Measurements from ENCODE around the gene MPP3.

The MPP3 gene

GRCh38 chr17:43767053-43767712, 65.8 kb downstream of the MPP3 start:
- no peaks in the 10 kb centered on the region for H3K4me1 Mint-ChIP-seq
- H3K27me3 Mint-ChIP-seq, result no peaks in the 10 kb centered on the region
- no peak overlapping the region for H3K4me3 Mint-ChIP-seq
- no peaks in the 10 kb centered on the region for H3K9me3 Mint-ChIP-seq
- peaks cover 5% of the 10 kb centered on the region for H3K36me3 Mint-ChIP-seq
- H3K27ac Mint-ChIP-seq, result no peak overlapping the region

DNA sequence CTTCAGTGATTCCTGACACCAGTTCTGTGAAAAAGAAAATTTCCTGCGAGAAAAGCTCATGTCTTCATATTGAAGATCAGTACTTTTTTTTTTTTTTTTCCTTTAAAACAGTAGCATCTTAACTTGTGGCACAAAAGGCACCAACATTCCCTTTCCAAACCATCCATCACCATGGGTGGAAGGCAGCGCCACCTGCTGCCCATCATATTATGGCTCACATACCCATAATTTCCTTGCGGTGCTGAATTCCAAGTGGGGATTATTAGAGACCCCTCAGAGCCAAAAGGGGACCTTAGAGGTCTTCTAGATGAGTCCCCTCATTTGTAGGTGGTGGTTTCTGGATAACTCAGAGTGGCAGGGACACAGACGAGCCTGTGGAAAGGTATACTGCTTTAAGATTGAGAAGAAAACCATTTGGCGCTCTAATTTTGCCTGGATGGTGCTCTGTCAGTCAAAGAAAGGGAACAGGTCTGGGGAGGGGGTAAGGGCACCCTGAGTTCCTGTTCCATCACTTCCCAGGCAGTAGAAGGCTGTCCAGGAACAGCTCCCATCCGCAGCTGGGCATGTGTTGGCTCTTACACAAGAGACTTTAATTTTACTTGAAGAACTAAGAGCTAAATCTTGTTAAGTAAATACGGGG, 66.4 kb downstream of the MPP3 start:
- no peak overlapping the region for H3K27ac Mint-ChIP-seq
- no peaks in the 10 kb centered on the region for H3K4me1 Mint-ChIP-seq
- no peaks in the 10 kb centered on the region for H3K9me3 Mint-ChIP-seq
- H3K4me3 Mint-ChIP-seq, result no peak overlapping the region
- no peaks in the 10 kb centered on the region for H3K27me3 Mint-ChIP-seq
- peaks cover 5% of the 10 kb centered on the region for H3K36me3 Mint-ChIP-seq

GRCh38 chr17:43760254-43760852, 72.6 kb downstream of the MPP3 start:
- H3K36me3 Mint-ChIP-seq, result no peaks in the 10 kb centered on the region
- H3K27me3 Mint-ChIP-seq, result peaks cover 12% of the 10 kb centered on the region
- H3K27ac Mint-ChIP-seq, result no peak overlapping the region
- no peak overlapping the region for H3K4me3 Mint-ChIP-seq
- H3K9me3 Mint-ChIP-seq, result no peaks in the 10 kb centered on the region
- no peaks in the 10 kb centered on the region for H3K4me1 Mint-ChIP-seq

- Mint-ChIP-seq H3K36me3 (no peaks in the 10 kb centered on the region), H3K4me3 (no peak overlapping the region), H3K9me3 (no peaks in the 10 kb centered on the region), H3K27me3 (peaks cover 12% of the 10 kb centered on the region), H3K27ac (no peak overlapping the region), H3K4me1 (no peaks in the 10 kb centered on the region)
Observed at GRCh38 chr17:43759836-43760235, 73.1 kb downstream of the MPP3 start.

DNA sequence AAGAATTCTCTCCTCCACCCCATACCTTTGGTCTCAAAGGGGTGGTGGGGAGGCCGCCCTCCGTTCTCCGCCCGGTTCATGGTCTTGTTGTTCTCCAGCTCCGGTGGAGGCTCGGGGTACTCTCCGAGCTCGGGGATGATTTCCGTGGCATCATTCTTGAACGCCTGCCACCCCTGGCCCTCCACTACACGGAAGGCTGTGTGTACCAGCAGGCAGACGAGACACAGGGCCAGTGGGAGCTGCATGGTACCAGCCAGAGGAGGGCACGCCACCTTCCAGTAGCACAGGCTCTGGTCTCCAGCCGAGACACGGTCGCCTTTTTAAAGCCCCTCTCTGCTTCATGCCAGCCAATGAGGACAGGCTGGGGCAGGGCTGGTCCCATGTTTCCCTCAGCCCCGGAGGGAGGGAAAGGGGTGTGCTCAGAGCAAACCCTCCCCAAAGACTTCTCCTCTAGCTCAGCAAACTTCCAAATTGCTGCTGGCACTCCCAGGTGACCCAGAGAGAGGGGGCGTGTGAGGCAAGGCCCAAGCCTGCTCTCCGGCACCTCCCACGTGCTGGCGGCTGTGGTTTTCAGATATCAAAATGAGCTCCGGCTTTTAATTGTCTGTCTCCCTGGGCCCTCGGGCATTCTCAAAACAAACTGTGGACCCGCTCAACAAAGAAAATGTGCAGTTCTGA, 74.3 kb downstream of the MPP3 start, which contains the start of gene SOST:
Gene SOST, minus strand, starts transcription at position 295 of the 678 bp plus-strand sequence. Its CDS starts 50 bp downstream, at position 245.
- no peak within 1 kb of the TSS for H3K27ac Mint-ChIP-seq
- H3K4me3 Mint-ChIP-seq, result no peak within 1 kb of the TSS
- H3K36me3 Mint-ChIP-seq, result no peaks in the 10 kb centered on the region
- H3K9me3 Mint-ChIP-seq, result no peaks in the 10 kb centered on the region
- H3K27me3 Mint-ChIP-seq, result peaks cover 14% of the 10 kb centered on the region
- no peaks in the 10 kb centered on the region for H3K4me1 Mint-ChIP-seq

GRCh38 chr17:43758086-43758485, 74.9 kb downstream of the MPP3 start:
- H3K4me1 Mint-ChIP-seq, result no peaks in the 10 kb centered on the region
- H3K36me3 Mint-ChIP-seq, result no peaks in the 10 kb centered on the region
- no peaks in the 10 kb centered on the region for H3K9me3 Mint-ChIP-seq
- no peak overlapping the region for H3K27ac Mint-ChIP-seq
- peaks cover 17% of the 10 kb centered on the region for H3K27me3 Mint-ChIP-seq
- H3K4me3 Mint-ChIP-seq, result no peak overlapping the region

DNA sequence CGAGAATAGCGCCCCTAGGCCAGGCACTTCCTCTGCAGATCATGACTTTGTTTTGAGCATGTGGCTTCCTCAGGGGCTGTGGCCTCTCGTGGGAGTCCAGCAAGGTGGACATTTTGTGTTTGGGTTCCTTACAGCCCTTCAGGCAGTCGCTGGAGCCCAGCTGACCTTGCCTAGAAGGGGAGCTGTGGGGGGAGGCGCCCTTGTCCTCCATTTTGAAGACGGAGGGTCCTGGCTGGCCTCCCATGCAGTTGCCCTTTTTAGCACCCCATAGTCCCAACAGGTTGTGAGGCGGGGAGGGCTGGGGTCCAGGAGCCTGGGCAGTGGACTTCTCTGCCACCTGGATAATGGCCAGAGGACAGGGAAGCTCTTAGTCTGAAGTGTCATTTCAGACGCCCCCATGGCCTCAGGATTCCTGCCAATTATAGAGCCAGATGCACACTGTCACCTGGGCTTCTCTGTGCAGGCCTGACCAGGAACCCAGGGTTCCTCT, 75.7 kb downstream of the MPP3 start:
- Mint-ChIP-seq H3K9me3 (no peaks in the 10 kb centered on the region), H3K4me1 (no peaks in the 10 kb centered on the region)

GRCh38 chr17:43756201-43756600, 76.7 kb downstream of the MPP3 start:
- Mint-ChIP-seq H3K27ac (peak overlapping the region; percentile 4), H3K9me3 (no peaks in the 10 kb centered on the region), H3K4me3 (no peak overlapping the region)

More for the DNA sequence above, 75.7 kb downstream of the MPP3 start:
- H3K27me3 Mint-ChIP-seq, result peaks cover 24% of the 10 kb centered on the region
- no peak overlapping the region for H3K4me3 Mint-ChIP-seq
- H3K27ac Mint-ChIP-seq, result no peak overlapping the region
- no peaks in the 10 kb centered on the region for H3K36me3 Mint-ChIP-seq

GRCh38 chr17:43755389-43755875, 77.5 kb downstream of the MPP3 start:
- no peaks in the 10 kb centered on the region for H3K36me3 Mint-ChIP-seq
- no peak overlapping the region for H3K4me3 Mint-ChIP-seq
- H3K4me1 Mint-ChIP-seq, result no peaks in the 10 kb centered on the region
- H3K27ac Mint-ChIP-seq, result no peak overlapping the region
- peaks cover 25% of the 10 kb centered on the region for H3K27me3 Mint-ChIP-seq
- no peaks in the 10 kb centered on the region for H3K9me3 Mint-ChIP-seq

More at GRCh38 chr17:43756201-43756600, 76.7 kb downstream of the MPP3 start:
- Mint-ChIP-seq H3K4me1 (no peaks in the 10 kb centered on the region), H3K36me3 (no peaks in the 10 kb centered on the region), H3K27me3 (peaks cover 24% of the 10 kb centered on the region)

DNA sequence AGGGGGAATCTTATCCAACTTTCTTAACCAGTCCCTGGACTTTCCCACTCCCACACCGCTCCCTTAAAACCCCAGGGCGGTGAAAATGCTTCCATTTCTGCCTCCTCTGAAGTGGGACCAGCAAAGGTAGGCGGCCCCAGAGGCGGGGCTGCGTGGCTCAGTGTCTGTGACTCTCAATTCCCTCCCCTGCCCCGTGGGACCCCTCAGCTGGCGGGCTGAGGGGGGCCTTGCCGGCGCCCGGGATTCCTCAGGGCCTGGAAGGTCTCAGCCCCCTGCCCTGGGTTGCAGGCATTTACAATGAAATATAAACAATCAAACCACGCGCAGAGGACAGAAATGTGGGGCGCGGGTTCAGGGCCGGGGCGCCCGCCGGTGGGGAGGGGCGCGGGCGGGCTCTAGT, 78.0 kb downstream of the MPP3 start:
- no peaks in the 10 kb centered on the region for H3K4me1 Mint-ChIP-seq
- H3K36me3 Mint-ChIP-seq, result no peaks in the 10 kb centered on the region
- H3K27me3 Mint-ChIP-seq, result peaks cover 26% of the 10 kb centered on the region
- no peaks in the 10 kb centered on the region for H3K9me3 Mint-ChIP-seq
- no peak overlapping the region for H3K27ac Mint-ChIP-seq
- no peak overlapping the region for H3K4me3 Mint-ChIP-seq

GRCh38 chr17:43753493-43754129, 79.3 kb downstream of the MPP3 start:
- Mint-ChIP-seq H3K27ac (no peak overlapping the region), H3K9me3 (no peaks in the 10 kb centered on the region), H3K4me1 (no peaks in the 10 kb centered on the region), H3K27me3 (peaks cover 26% of the 10 kb centered on the region), H3K4me3 (no peak overlapping the region), H3K36me3 (no peaks in the 10 kb centered on the region)

Measured in activated naive CD4-positive, alpha-beta T cell treated with anti-CD3 and anti-CD28 coated beads, Interleukin-2, amount 50 U/mL, for 24 hours (primary cell).